ENCODE results near the gene RHO. TPM values are rescaled to one million over a fixed set of nuclear protein-coding genes. Genes with fewer than 3 reads are reported as not detected.

The RHO gene
- total and polyA plus RNA-seq, 2 donors (not counting 1 experiment from before 2014, with no cell fraction given), result 0.10 TPM; not detected in 1

GRCh38 chr3:129540776-129541516 lies 12.5 kb downstream of the RHO start:
- no peaks in the 10 kb centered on the region for H3K4me1 Mint-ChIP-seq
- no peak overlapping the region for H3K4me3 Mint-ChIP-seq
- Histone ChIP-seq H3K9ac (ENCODE audit: low read length) (no peak overlapping the region), H3K27ac (ENCODE audit: low read length in 2 of 2) (no peak overlapping the region), H3K4me3 (ENCODE audit: control extremely low read depth in 1 of 5, extremely low read depth in 1 of 5, insufficient read depth in 1 of 5, low read depth in 2 of 5, low read length in 4 of 5) (no peak overlapping the region), H3K4me2 (replicated peaks; ENCODE audit: low read depth, low read length, poor library complexity, severe bottlenecking) (no peak overlapping the region), H4K20me1 (ENCODE audit: control insufficient read depth, insufficient read depth, low read length, poor library complexity, severe bottlenecking) (no peaks in the 10 kb centered on the region), H3K9me3 (ENCODE audit: control extremely low read depth in 1 of 3, control insufficient read depth in 2 of 3, insufficient read depth in 1 of 3, low read length in 2 of 3) (no peaks in the 10 kb centered on the region), H3K79me2 (ENCODE audit: control insufficient read depth, insufficient read depth, low read length) (no peaks in the 10 kb centered on the region), H3K4me1 (ENCODE audit: control insufficient read depth in 2 of 2, insufficient read depth in 2 of 2, low read length in 2 of 2) (no peaks in the 10 kb centered on the region), H3K36me3 (replicated peaks in 1 of 2; ENCODE audit: control extremely low read depth in 1 of 2, control insufficient read depth in 1 of 2, extremely low read depth in 1 of 2, insufficient read depth in 2 of 2, low read length in 1 of 2) (no peaks in the 10 kb centered on the region), H3K27me3 (replicated peaks in 1 of 4; ENCODE audit: control extremely low read depth in 1 of 4, control insufficient read depth in 3 of 4, insufficient read depth in 4 of 4, low read length in 3 of 4) (no peaks in the 10 kb centered on the region), H2AFZ (ENCODE audit: insufficient read depth, low read depth, low read length, poor library complexity, severe bottlenecking) (no peak overlapping the region)
- H3K27me3 Mint-ChIP-seq, result no peaks in the 10 kb centered on the region
- ChIA-PET CTCF (no interaction called here), POLR2A (no interaction called here)
- intact Hi-C loops (cut with micrococcal nuclease), result no loop called here
- H3K9me3 Mint-ChIP-seq (ENCODE audit: insufficient read depth), result no peaks in the 10 kb centered on the region
- ATAC-seq (ENCODE audit: low read depth) (no peak), DNase-seq (no peak)
- no peak overlapping the region for H3K27ac Mint-ChIP-seq
- TF ChIP-seq EZH2 (IDR thresholded peaks at IDR 0.05; ENCODE audit: borderline replicate concordance, insufficient read depth, low read depth, low read length, poor library complexity, severe bottlenecking) (no peak), CTCF (IDR thresholded peaks at IDR 0.05) (no peak)
- 83% methylated on average over 1 of the region's 11 CpGs for WGBS (ENCODE audit: insufficient coverage)

- ATAC-seq (ENCODE audit: low read depth), result no peak
- H3K36me3 ChIP-seq (replicated peaks in 1 of 2; ENCODE audit: control extremely low read depth in 1 of 2, control insufficient read depth in 1 of 2, extremely low read depth in 1 of 2, insufficient read depth in 2 of 2, low read length in 1 of 2), result no peaks in the 10 kb centered on the region
- DNase-seq, result no peak
- H2AFZ ChIP-seq (ENCODE audit: insufficient read depth, low read depth, low read length, poor library complexity, severe bottlenecking), result no peak overlapping the region
- no peaks in the 10 kb centered on the region for H3K79me2 ChIP-seq (ENCODE audit: control insufficient read depth, insufficient read depth, low read length)
- no peak for TF ChIP-seq CTCF (IDR thresholded peaks at IDR 0.05)
- no peak for TF ChIP-seq EZH2 (IDR thresholded peaks at IDR 0.05; ENCODE audit: borderline replicate concordance, insufficient read depth, low read depth, low read length, poor library complexity, severe bottlenecking)
- Mint-ChIP-seq H3K9me3 (ENCODE audit: insufficient read depth) (no peaks in the 10 kb centered on the region), H3K27ac (no peak overlapping the region), H3K27me3 (no peaks in the 10 kb centered on the region), H3K4me3 (no peak overlapping the region), H3K4me1 (no peaks in the 10 kb centered on the region)
- ChIA-PET CTCF (no interaction called here), POLR2A (interaction anchor here (0.7 kb wide), 1 partner anchor 78 kb away, joined by 3 read pairs; no protein-coding TSS in a partner anchor)
- H3K27me3 ChIP-seq (replicated peaks in 1 of 4; ENCODE audit: control extremely low read depth in 1 of 4, control insufficient read depth in 3 of 4, insufficient read depth in 4 of 4, low read length in 3 of 4), result no peaks in the 10 kb centered on the region
- no peak overlapping the region for H3K4me3 ChIP-seq (ENCODE audit: control extremely low read depth in 1 of 5, extremely low read depth in 1 of 5, insufficient read depth in 1 of 5, low read depth in 2 of 5, low read length in 4 of 5)
- intact Hi-C loops (cut with micrococcal nuclease), result no loop called here
- WGBS (ENCODE audit: insufficient coverage), result 93% methylated on average over 4 of the region's 5 CpGs
- H3K4me1 ChIP-seq (ENCODE audit: control insufficient read depth in 2 of 2, insufficient read depth in 2 of 2, low read length in 2 of 2), result no peaks in the 10 kb centered on the region
- no peaks in the 10 kb centered on the region for H4K20me1 ChIP-seq (ENCODE audit: control insufficient read depth, insufficient read depth, low read length, poor library complexity, severe bottlenecking)
- no peak overlapping the region for H3K4me2 ChIP-seq (replicated peaks; ENCODE audit: low read depth, low read length, poor library complexity, severe bottlenecking)
- H3K9me3 ChIP-seq (ENCODE audit: control extremely low read depth in 1 of 3, control insufficient read depth in 2 of 3, insufficient read depth in 1 of 3, low read length in 2 of 3), result no peaks in the 10 kb centered on the region
- H3K27ac ChIP-seq (ENCODE audit: low read length in 2 of 2), result no peak overlapping the region
- H3K9ac ChIP-seq (ENCODE audit: low read length), result no peak overlapping the region
Measured at GRCh38 chr3:129542747-129543146, 14.3 kb downstream of the RHO start.

Data from B cell (primary cell).